Measurements from ENCODE around the gene EVI2A. TPM values are rescaled to one million over a fixed set of nuclear protein-coding genes. Genes with fewer than 3 reads are reported as not detected.

EVI2A gene
- polyA plus RNA-seq, 3 donors: 1.3 to 1.7 (median 1.5) TPM

- DNase-seq: no peak
These were observed 46.3 kb downstream of the EVI2A start for GRCh38 chr17:31275116-31275515.

DNA sequence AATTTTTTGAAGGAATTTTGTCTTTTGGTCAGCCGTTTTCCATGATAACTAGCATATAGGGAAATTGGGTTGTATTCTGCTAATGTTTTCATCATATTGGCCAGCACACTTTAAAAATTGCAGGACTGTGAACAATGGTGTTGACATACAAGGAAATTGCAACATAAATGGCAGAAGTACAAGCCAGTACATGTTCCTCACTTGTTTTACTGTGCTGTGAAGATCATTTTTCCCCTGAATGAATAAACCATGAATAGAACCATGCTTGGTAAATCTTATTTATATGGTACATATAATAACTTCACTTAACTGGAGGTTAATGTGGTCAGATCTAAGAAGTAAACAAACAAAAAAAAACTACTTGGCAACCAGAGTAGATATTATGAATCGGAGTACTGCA lies 47.2 kb downstream of the EVI2A start:
- no peak for DNase-seq

- DNase-seq: no peak
These were observed 47.9 kb downstream of the EVI2A start for GRCh38 chr17:31273516-31273915.

DNA sequence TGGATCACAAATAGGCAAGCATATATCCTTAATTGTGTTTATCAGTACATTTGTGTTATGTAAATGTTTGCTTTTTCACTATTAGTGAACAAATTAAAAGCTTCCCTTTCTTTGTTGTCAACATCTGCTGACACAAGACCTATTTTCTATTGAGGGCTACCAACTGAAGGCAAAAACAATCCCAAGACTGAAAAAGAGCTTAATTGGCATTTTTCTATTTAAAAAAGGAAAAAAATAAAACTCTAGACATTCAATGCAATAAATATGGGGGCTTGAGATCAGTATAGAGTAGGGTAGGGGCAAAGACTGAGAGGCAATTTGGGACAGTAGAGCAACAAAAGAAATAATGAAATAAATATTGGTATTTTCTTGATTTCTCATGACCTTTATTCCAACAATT lies 48.6 kb downstream of the EVI2A start:
- DNase-seq: no peak

GRCh38 chr17:31272236-31272635 lies 49.2 kb downstream of the EVI2A start:
- no peak for DNase-seq

GRCh38 chr17:31269578-31269983 lies 51.8 kb downstream of the EVI2A start:
- peak; percentile 19 for DNase-seq

- DNase-seq: no peak
These were observed 52.3 kb downstream of the EVI2A start for GRCh38 chr17:31269036-31269577.

Other genes starting within 250 kb of the EVI2A start
- gene NF1, start 226.6 kb downstream of the EVI2A start, polyA plus RNA-seq (ENCODE audit: insufficient read length in 3 of 3): 10 to 100 TPM; 36.5 to 52.8 (median 43.2) TPM
- under 1 TPM; 0.35 to 0.41 (median 0.37) TPM for gene OMG, start 24.4 kb downstream of the EVI2A start, polyA plus RNA-seq (ENCODE audit: insufficient read length in 3 of 3)
- gene EVI2B, start 7.6 kb downstream of the EVI2A start, polyA plus RNA-seq (ENCODE audit: insufficient read length in 3 of 3): 1 to 10 TPM; 1.2 to 3.1 (median 2.3) TPM
- gene RAB11FIP4, start 70.1 kb upstream of the EVI2A start, polyA plus RNA-seq (ENCODE audit: insufficient read length in 3 of 3): 10 to 100 TPM; 14.8 to 16.5 (median 15.5) TPM